Stimulated activated CD4-positive, alpha-beta T cell treated with anti-CD3 and anti-CD28 coated beads, Interleukin-15, amount 100 ng/mL, for 1 hour (primary cell): Measurements from ENCODE around the gene MACROD1.

ENCODE experiments used
- DNase-seq, 2 donors: peaks; one replicate each; pipeline ENCODE4 v3.0.0-alpha.2; 2020; ENCODE audit warnings: low read depth in 1 of 2, low spot score in 1 of 2

MACROD1 gene

DNA sequence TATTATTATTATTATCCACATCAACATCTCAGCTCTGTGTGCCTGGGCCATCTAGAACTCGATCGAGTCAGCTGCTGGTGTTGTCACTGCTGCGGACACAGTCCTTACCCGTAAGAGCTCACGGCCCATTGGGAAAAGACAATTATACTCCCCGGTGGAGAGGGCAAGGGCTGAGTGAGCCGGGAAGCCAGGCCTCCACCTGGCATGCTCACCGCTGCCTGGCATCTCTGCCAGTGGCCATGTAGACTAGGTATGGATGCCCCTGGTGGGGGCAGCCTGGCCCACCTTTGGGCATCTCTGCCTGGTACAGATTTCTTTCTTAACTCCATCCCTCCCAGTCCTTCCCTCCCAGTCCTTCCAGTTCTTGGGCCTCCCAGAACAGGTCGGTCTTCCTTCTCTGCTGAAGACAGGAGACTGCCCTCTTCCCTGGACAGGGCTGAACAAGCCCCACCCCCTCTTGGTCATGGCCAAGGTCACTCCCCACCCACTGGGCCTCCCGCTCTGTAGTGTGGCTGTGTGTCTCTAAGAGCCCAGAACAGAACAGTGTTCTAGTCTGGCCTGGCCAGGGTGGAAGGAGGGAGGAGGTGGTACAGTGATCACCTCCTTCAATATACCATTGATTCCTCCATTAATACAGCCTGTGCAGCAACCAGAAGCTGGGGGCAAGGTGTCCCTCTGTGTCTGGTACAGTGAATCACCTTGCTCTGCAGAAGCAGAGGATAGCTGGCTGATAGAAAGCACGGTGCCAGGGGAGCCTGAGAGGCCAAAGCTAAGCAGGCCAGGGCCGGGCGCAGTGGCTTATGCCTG is 72.5 kb downstream of the MACROD1 start:
- DNase-seq = no peak

DNA sequence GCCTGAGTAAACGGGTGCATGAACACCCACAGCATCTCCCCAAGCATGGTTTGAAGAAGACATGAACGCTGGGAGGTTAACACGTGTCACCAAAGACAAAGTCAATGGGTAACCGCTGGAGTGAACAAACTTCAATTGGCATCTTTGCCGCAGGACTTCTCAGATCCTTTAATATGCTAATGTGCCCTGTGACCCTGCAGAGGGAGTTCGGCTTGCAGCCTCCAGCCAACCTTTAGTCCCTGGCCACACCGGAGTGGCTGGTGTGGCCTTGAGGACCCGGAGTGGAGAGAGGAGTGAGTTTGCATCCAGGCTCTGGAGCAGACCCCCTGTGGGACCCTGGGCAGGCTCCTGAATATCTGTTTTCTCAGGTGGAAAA is 73.2 kb downstream of the MACROD1 start:
- no peak for DNase-seq

DNA sequence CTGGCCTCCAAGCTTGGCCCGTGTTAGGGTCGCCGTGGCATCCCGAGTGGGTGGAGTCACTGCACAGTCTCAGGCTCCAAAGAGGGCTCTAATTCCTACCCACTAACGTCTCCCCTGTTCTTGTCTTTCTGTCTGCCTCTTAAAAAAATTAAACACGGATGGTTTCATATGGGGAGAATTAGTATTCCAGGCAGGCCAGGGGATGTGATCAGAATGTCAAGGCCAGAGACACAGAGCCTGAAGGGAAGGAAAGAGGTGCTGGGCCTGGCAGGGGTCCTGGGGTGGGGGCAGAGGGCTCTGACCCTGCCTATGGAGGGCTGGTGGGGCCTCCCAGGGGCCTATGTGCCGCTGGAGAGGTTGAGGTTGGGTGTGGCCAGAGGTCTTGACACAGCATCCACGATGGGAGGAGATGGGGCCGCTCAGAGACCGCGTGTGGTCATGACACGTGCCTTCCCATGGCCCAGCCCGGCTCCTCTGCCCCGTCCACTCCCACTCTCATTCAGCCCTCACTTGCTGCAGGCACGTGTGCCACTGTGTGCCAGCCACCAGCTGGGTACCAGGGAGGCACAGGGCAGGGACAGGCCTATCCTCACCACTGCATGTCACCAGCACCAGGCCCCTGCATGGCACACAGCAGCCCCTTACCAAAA is 73.7 kb downstream of the MACROD1 start:
- DNase-seq = no peak

DNA sequence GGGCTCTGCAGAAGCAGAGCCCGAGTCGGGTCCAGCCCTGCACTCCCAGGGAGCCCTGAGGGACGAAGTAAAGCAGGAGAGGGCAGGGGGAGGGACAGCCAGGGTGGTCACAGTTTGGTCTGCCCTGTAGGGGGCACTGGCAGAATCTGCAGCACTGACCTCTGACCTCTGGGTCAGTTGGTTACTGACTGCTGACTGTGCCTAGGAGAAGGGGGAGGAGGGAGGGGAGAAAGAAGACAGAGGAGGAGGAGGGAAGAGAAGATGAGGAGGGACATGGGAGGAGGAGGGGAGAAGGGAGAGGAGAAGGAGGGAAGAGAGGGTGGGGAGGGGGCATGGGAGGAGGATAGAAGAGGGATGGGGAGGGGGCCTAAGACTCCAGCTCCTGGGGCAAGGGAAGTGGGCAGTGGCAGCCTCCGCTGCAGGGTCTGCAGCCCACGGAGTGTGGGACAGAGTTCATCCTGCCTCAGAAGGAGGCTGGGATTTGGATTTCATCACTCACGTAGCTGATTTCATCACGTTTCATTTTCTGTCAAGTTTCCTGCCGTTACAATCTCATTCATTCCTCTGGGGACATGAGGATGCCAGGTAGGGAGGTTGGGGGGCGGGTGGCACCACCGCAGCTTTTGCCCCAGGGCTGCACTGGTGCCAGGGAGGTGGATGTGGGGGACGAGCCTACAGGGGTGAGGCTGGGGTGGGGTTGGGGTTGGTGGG is 75.0 kb downstream of the MACROD1 start:
- DNase-seq = no peak

DNA sequence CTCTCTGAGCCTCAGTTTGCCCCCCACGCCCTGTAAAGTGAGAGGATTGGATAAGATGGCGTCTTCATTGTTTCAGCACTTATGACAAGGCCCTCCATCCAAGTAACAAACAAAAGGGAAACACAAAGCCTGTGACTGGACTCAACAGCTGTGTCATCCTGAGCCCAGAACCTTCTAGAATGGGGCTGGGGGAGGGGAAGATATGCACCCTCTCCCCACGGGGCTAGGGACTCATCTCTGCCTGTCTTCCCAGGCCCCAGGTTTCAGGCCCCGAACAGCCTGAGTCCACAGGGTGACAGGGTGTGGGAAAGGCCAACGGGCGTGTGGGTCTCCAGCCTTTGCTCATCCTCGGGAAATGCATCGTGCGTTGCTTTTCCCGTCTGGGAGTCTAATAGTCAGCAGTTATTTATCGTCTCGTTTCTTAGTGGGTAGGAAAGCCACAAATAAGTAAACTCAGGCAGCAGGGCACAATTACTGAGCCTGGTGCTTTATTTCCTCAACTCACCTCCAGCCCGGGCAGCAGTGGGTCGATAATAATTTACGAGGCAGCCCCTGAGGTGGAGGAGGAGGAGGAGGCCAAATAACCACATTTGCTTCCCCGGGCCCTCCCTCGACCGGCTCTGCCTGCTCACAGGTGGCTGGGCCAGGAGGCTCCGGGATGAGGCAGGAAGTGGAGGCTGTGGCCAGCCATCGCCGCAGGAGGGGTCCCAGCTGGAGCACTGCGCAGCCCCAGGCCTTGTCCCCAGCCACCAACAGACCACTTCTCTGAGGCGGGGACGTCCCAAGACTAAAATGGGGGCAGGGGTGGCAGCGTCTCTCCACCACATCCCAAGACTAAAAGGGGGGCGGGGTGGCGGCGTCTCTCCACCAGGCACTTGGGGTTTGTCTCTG is 75.8 kb downstream of the MACROD1 start:
- DNase-seq = no peak

DNA sequence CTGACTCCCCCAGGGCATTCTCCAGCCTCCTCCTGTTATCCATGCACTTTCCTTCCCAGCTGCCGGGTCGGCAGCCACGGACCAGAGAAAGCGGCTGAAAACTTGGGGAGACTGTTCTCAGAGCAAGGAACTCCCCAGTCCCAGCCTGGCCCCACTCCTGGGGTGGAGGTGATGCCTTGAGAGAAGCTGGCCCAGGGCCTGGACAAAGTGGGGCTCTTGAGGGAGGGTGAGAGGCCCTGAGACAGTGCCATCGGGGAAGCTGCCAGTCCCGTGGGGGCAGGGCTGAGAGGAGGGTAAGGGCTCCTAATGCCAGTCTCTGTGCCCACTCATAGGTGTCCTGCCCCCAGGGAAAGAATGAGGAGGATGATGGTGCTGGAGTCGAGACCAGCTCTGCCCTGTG is 76.4 kb downstream of the MACROD1 start:
- no peak for DNase-seq

DNA sequence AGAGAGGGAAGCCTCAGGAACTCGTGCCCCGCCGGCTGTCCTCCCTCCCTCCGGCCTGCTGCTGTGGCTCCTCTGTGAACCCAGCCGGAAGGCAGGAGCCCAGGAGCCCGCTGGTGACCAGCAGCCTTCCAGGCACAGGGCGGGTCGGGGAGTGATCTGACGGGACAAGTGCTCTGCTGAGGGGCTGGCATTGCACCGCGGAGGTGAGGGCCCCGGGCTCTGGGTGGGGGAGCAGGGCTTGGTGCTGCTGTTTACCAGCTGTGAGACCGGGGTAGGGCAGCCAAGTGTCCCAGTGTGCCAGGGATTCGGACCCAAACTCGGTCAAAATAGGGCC is 76.9 kb downstream of the MACROD1 start:
- DNase-seq = no peak

DNA sequence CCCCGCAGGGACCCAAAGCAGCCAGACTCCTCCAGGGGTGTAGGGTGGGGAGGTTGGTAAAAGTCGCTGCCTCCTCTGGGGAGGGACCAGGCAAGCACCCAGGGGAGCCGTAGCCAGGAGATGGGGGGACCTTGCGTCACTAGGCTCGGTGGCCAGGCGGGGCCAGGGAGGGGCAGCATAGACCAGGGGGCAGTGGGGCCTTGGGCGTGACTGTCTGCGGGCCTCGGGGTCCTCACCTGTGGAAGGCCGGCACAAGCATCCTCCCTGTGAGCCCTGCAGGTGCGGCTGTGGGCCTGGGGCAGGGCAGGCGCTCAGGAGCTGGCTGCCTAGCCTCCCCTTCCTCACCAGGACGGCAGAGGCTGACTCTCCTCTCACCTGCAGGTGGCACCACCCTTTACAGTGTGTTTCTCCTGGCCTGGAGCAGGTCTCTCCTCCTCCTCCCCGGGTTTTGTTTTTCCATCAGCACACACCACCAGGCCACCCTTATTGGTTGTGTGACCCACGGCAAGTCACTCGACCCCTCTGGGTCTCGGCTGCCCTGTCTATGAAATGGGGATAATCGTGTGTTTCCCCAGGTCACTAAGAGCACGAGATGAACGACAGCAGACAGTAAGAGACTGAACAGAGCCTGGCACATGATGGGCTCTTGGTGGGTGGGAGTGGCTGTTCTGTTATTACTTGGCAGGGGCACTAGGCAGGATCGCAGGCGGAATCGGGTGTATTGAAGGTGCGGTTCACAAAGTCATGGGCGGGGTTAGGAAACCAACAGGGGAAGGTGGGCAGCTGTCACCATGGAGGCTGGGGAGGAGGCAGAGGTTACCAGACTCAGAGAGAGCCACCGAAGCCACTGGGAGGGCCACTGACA is 77.5 kb downstream of the MACROD1 start:
- DNase-seq = no peak

DNA sequence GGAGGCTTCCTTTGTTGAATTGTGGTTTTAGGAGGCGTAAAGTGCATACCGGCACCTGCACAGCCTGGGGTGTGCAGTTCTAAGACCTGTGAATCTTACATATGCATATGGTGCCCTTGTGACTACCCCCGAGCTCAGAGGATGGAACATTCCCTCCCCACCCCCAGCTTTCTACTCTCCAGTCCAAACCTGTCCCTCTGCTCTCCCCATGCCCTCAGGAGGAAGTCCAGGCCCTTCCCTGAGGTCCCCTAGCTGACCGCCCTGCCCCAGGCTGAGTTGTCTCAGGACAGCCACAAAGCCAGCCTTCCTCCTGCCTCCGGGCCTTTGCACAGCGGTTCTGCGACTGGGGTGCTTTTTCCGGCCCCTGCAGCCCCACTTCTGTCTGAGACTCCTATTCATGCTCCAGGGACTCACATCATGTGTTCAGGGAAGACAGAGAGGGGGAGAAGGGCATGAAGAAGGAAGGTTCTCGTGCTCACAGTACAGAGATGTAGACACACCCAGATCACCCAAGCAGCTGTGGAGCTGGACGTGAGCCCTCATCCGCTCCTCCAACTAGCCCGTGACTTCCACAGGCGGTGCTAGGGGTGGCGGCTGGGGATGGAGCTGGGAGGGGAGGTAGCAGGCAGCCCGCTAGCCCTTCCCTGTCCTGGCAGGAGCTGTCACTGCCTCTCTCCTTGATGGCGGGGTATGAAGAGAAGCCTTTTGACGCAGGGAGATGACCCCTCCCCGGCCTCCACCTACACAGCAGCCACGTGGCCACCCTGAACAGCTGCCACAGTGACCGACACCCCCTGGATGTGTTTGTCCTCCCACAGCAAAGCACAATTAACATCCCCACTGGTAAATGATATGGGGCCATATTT is 79.4 kb downstream of the MACROD1 start:
- no peak for DNase-seq

DNA sequence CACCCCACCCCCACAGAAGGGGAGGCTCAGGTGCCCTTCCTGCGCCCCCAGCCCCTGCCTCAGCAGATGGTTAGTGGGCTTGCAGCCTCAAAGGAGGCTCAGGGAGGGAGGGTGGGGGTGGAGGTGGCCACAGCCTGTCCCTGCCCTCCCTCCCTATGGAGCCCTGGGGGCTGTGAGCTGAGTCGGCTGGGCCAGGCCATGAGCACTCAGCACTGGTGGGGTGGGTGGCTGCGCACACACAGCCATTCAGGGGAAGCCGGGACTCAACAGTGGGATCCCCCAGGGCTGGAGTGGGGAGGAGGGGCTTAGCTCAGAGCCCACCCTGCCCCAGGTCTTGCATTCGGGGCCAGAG is 80.0 kb downstream of the MACROD1 start:
- DNase-seq = no peak

DNA sequence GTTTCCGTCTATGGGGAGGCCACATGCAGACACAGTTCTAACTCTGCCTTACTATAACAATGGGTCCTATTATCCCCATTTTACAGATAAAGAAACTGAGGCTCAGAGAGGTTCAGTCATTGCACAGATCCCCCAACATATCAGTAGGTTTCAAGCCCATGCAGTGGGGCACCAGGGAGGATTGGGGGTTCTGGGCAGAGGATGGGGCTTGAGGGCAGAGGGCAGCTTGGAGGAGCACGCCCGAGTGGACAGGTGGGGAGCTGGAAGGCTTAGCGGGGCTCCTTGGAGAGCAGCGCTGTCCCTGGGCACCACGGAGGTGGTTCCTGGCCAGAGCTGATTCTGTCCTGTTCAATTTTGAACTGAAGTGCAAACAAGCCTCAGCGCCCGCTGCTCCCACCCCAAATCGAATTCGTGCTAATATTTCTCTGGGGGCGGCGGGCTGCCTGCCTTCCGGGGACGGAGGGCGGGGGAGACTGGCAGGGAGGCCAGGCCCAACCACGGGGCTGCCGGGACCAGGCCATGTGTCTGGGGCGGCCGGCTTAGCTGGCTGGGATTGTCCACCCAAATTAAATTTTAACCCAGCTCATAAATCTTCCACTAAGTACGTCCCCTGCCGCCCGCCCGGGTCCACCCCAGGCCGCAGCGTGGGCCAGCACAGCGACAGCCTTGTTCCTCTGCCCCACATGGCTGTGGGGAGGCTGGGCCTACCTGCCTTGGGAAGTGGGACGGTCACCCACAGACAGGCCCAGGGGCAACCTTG is 80.8 kb downstream of the MACROD1 start:
- no peak for DNase-seq

DNA sequence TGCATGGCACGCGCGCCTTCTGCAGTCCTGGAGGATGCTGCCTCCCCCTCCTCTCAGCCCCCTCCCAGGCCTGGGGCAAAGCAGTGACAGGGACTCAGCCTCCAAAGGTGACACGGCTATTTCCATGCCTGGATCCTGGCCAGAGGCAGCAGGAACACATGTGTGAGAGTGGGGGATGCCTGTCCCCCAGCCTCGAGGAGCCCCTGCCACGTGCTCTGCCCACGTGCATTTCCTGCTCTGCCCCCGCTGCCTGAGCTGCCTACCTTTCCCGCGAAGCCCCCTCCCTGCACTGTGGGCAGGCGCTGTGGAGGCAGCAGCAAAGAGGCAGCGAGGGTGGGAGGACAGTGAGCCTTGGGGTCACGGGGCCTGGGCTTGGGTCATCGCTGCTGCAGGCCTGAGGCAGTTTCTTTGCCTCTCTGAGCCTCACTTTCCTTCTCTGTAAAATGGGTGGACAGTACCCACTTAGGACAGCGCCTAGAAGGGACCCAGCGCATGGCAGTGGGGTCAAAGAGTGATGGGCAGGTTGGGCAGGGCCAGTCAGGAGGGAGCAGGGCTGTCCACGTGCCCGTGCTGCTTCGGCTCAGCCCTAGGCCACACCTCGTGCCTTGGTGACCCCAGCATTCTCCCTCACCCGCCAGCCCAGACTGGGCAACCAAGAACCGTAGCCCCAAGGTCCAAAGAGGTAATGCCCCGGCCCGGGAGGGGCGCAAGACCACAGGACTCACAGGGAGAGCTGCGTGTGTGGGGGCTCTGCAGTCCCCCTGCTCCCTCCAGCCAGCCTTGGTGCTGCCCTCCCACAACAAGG is 81.6 kb downstream of the MACROD1 start:
- no peak for DNase-seq

DNA sequence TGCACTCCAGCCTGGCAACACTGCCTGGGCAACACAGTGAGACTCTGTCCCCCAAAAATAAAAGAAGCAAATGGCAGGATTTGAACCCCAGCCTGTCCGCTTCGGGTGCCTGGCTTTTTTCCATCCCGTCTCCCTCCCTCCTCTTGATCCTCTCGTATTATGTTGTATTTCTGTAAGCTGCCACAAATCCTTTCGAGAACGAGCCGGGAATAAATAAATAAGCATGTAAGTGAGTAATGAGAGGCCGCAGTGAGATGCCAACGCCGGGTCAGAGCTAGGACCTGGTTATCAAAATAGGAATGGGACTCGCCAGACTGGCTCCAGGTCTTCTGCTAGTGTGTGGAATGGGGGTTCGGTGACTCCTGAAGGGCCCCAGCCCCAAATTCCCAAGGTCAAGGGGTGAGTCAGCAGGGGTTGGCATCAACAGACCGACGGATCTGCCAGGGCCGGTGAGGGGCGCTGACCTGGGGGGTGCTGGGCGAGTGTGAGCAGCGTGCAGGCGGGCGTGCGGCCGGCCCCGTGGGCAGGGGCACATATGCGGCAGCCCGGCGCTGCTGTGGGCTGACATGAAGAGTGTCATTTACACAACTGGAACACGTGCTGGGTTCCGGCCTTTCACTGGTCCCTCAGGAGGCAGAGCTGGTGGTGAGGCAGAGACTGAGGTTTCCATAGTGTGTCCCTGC is 82.4 kb downstream of the MACROD1 start:
- DNase-seq = no peak

DNA sequence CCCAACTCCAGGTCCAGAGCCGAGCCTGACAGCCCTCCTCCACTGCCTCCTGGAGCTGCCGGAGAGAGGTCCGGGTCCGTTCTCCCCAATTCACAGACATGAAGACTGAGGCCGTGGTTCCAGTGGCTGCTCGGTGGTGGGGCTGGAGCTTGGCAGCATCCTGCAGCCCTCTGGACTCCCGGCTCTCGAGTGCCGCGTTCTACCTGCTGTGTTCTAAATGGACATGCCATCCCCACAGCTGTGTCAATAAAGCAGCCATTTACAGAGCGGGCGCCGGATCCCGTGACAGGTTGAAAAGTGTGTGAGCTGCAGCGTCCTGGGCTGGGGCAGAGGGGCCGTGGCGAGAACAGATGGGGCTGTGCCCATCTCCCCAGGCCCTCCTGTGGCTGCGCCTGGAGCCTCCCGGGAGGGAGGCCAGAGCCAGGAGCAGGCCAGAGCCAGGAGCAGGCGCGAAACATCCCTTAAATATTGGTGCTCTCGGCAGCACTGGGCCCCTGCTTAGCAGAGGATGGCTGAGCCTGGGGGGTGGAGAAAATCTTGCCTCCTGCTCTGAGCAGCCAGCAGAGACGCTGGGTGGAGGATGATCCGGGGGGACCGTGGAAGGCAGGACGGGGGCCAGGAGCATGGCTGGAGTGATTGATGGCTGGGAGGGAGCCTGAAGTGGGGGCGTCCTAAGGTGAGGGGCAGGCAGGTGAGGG is 84.0 kb downstream of the MACROD1 start:
- no peak for DNase-seq

DNA sequence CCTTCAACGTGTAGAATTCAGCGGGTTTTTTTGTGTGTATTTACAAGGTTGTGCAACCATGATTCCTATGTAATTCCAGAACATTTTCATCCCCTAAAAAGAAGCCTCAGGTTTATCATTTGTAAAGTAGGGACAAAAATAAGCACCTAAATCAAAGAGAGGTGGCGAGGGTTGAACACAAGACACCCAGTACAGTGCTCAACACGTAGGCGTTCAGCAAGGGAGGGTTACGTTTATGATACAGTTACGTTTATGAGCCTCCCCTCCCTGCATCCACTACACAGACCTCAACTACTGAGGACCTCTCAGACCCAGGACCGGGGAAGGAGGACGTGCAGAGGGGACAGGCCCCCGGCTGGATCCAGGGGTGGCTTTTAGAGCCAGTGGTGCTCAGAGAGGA is 85.5 kb downstream of the MACROD1 start:
- DNase-seq = no peak

DNA sequence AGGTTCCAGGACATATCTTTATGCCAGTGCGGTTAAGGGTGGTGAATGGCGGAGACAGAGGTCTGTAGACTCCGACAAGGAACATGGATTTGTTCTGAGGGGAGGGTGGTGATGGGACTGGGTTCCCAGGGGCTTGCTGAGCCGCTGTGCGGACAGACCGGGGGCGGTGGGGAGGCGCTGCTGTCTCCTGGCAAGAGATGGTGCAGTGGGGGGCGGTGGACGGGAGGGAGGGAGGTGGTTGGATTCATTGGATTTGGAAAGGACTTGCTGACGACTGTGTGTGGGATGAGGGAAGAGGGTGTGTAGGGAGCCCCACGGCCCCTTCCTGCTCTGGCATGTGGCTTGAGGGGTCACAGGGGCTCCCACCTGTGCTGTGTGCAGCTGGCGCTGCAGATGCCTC is 87.0 kb downstream of the MACROD1 start:
- DNase-seq = no peak

DNA sequence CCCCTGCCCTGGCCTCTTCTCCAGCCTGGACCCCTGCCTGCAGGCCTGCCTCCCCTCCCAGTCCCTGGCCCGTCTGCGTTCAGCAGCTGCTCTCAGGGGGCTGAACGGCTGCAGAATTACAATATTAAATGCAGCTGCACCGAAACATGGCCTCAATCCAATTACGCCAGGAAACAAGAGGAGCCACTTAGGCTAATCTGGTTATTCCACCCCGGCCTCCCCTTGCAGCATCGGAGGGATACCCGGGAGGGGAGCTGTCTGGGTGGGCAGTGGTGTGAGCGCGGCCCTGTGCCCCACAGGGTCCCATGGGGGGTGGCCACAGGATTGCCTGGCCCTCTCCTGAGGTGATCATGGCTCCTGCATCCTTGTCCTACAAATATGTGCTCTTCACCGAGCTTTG is 87.6 kb downstream of the MACROD1 start:
- DNase-seq = no peak
